ENCODE data around the gene FAM133A. TPM values are rescaled to one million over a fixed set of nuclear protein-coding genes. Genes with fewer than 3 reads are reported as not detected.

The FAM133A gene
- not detected in 2 replicates for total RNA-seq
- not detected for total RNA-seq (2013)
- not detected in 2 replicates for polyA plus RNA-seq
- not detected in 2 replicates for polyA minus RNA-seq

- Histone ChIP-seq H3K27me3 (replicated peaks in 1 of 4; ENCODE audit: control extremely low read depth in 1 of 4, control insufficient read depth in 3 of 4, insufficient read depth in 4 of 4, low read length in 3 of 4) (peaks cover 0 to 10% (median 3%) of the 10 kb centered on the region in 4 experiments), H3K4me1 (ENCODE audit: control insufficient read depth in 2 of 2, insufficient read depth in 2 of 2, low read length in 2 of 2) (peaks cover 6 to 10% of the 10 kb centered on the region in 2 donors), H3K9me3 (ENCODE audit: control extremely low read depth in 1 of 3, control insufficient read depth in 2 of 3, insufficient read depth in 1 of 3, low read length in 2 of 3) (peaks cover 0 to 2% (median 0%) of the 10 kb centered on the region in 3 donors), H3K4me2 (replicated peaks; ENCODE audit: low read depth, low read length, poor library complexity, severe bottlenecking) (peak within 1 kb of the TSS; percentile 66), H3K9ac (ENCODE audit: low read length) (peak within 1 kb of the TSS; percentile 44), H3K36me3 (replicated peaks in 1 of 2; ENCODE audit: control extremely low read depth in 1 of 2, control insufficient read depth in 1 of 2, extremely low read depth in 1 of 2, insufficient read depth in 2 of 2, low read length in 1 of 2) (no peaks in the 10 kb centered on the region), H4K20me1 (ENCODE audit: control insufficient read depth, insufficient read depth, low read length, poor library complexity, severe bottlenecking) (no peaks in the 10 kb centered on the region), H3K27ac (ENCODE audit: low read length in 2 of 2) (no peak within 1 kb of the TSS), H2AFZ (ENCODE audit: insufficient read depth, low read depth, low read length, poor library complexity, severe bottlenecking) (peak within 1 kb of the TSS; percentile 63), H3K79me2 (ENCODE audit: control insufficient read depth, insufficient read depth, low read length) (no peaks in the 10 kb centered on the region), H3K4me3 (ENCODE audit: control extremely low read depth in 1 of 5, extremely low read depth in 1 of 5, insufficient read depth in 1 of 5, low read depth in 2 of 5, low read length in 4 of 5) (peak within 1 kb of the TSS; percentile 15 to 56 (median 35))
- TF ChIP-seq EZH2 (IDR thresholded peaks at IDR 0.05; ENCODE audit: borderline replicate concordance, insufficient read depth, low read depth, low read length, poor library complexity, severe bottlenecking), result no peak
- TF ChIP-seq CTCF (IDR thresholded peaks at IDR 0.05), result no peak
- Mint-ChIP-seq H3K27me3 (no peaks in the 10 kb centered on the region), H3K4me3 (peak within 1 kb of the TSS; percentile 85), H3K4me1 (peaks cover 6% of the 10 kb centered on the region), H3K27ac (no peak within 1 kb of the TSS), H3K9me3 (ENCODE audit: insufficient read depth) (no peaks in the 10 kb centered on the region)
- ChIA-PET CTCF (no interaction called here), POLR2A (no interaction called here)
- DNase-seq (no peak), ATAC-seq (ENCODE audit: low read depth) (no peak)
- intact Hi-C loops (cut with micrococcal nuclease), result no loop called here
- WGBS (ENCODE audit: insufficient coverage), result no CpG with 5 or more reads among the region's 11 CpGs
Observed at GRCh38 chrX:93673869-93674271, at the start of gene FAM133A. TSS of gene FAM133A (plus strand) at chrX:93674206. CDS start at chrX:93709420, 35,214 bp downstream.

DNA sequence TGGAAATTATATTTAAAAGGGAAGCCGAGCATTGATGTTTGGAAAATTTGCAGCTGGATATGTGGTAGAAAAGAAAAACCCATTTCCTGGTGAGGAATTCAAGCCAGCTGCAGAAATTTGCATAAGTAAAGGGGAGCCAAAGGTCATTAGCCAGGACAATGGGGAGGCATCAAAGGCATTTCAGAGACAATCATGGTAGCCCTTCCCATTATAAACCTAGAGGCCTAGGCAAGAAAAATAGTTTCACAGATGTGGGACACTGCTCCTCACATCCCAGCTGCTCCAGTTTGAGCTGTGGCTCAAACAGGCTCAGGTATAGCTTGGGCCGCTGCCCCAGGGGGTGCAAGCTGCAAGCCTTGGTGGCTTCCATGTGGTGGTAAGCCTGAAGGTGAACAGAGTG lies 36.4 kb upstream of the FAM133A start:
- Mint-ChIP-seq H3K4me3 (no peak overlapping the region), H3K4me1 (no peaks in the 10 kb centered on the region), H3K27me3 (no peaks in the 10 kb centered on the region), H3K27ac (no peak overlapping the region), H3K9me3 (ENCODE audit: insufficient read depth) (peaks cover 3% of the 10 kb centered on the region)
- no peaks in the 10 kb centered on the region for H4K20me1 ChIP-seq (ENCODE audit: control insufficient read depth, insufficient read depth, low read length, poor library complexity, severe bottlenecking)
- no peak for TF ChIP-seq CTCF (IDR thresholded peaks at IDR 0.05)
- TF ChIP-seq EZH2 (IDR thresholded peaks at IDR 0.05; ENCODE audit: borderline replicate concordance, insufficient read depth, low read depth, low read length, poor library complexity, severe bottlenecking), result no peak
- WGBS (ENCODE audit: insufficient coverage), result no CpG with 5 or more reads among the region's 2 CpGs
- no peak overlapping the region for H3K27ac ChIP-seq (ENCODE audit: low read length in 2 of 2)
- intact Hi-C loops (cut with micrococcal nuclease), result no loop called here
- no peak overlapping the region for H2AFZ ChIP-seq (ENCODE audit: insufficient read depth, low read depth, low read length, poor library complexity, severe bottlenecking)
- H3K79me2 ChIP-seq (ENCODE audit: control insufficient read depth, insufficient read depth, low read length), result no peaks in the 10 kb centered on the region
- H3K9ac ChIP-seq (ENCODE audit: low read length), result no peak overlapping the region
- no peaks in the 10 kb centered on the region for H3K4me1 ChIP-seq (ENCODE audit: control insufficient read depth in 2 of 2, insufficient read depth in 2 of 2, low read length in 2 of 2)
- no peak overlapping the region for H3K4me2 ChIP-seq (replicated peaks; ENCODE audit: low read depth, low read length, poor library complexity, severe bottlenecking)
- no peak for ATAC-seq (ENCODE audit: low read depth)
- no peak overlapping the region for H3K4me3 ChIP-seq (ENCODE audit: control extremely low read depth in 1 of 5, extremely low read depth in 1 of 5, insufficient read depth in 1 of 5, low read depth in 2 of 5, low read length in 4 of 5)
- H3K9me3 ChIP-seq (ENCODE audit: control extremely low read depth in 1 of 3, control insufficient read depth in 2 of 3, insufficient read depth in 1 of 3, low read length in 2 of 3), result no peaks in the 10 kb centered on the region
- DNase-seq, result no peak
- H3K27me3 ChIP-seq (replicated peaks in 1 of 4; ENCODE audit: control extremely low read depth in 1 of 4, control insufficient read depth in 3 of 4, insufficient read depth in 4 of 4, low read length in 3 of 4), result no peaks in the 10 kb centered on the region
- POLR2A ChIA-PET, result no interaction called here
- no peaks in the 10 kb centered on the region for H3K36me3 ChIP-seq (replicated peaks in 1 of 2; ENCODE audit: control extremely low read depth in 1 of 2, control insufficient read depth in 1 of 2, extremely low read depth in 1 of 2, insufficient read depth in 2 of 2, low read length in 1 of 2)
- CTCF ChIA-PET, result no interaction called here
